CD4-positive, alpha-beta T cell treated with Interleukin-21 for 1 hour (primary cell): ENCODE results near the gene B4GALNT1.
"Not testable (repeated sequence)": the region's sequence is repeated elsewhere in the genome, so short reads cannot be mapped to it uniquely, and the experiment has no call there.

ENCODE experiments used
- DNase-seq: peaks from one replicate; pipeline ENCODE4 v3.0.0-alpha.2; 2020

Gene B4GALNT1

DNA sequence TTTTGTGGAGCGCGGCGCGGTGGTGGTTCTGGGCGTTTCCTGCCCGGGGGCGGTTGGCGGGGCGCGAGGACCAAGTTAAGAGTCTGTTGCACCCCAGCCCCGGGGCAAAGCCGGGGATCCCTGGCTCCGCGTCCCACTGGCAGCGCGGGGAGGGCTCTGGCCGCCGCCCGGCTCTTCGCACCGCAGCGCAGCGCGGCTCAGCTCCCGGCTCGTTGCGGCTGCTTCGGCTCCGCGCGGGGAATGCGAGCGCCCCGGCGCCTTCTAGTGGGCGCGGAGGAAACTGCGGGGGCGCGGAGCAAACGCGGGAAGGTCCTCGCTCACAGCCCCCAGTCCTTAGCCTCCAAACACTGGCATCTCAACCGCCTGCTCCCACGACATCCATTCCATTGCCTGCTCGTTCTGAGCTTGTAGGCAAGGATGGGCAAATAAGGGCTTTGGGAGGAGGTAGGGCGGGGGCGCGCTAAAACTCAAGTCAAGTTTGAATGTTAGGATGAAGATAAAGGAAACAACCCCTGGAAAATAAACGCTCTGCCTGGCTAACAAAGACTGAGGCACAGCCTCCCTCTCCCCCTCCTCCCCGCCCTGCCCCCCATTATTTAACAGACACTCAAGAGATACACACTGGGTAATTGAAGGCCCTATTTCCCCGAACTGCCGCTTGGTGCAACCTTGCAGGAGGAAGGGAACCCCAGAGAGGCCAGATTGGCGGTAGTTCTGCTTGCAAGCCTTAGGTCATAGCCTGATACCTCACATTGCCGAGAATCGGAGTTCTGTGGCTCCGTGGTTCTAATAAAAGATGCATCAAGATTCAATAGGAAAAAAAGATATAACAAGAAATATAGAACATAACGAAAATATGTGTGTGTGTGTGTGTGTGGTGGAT, at the start of gene B4GALNT1:
B4GALNT1 (minus strand) TSS at position 244 of the 883 bp plus-strand sequence. CDS start 1,069 bp downstream, outside the sequence.
- peak; percentile 66 for DNase-seq

DNA sequence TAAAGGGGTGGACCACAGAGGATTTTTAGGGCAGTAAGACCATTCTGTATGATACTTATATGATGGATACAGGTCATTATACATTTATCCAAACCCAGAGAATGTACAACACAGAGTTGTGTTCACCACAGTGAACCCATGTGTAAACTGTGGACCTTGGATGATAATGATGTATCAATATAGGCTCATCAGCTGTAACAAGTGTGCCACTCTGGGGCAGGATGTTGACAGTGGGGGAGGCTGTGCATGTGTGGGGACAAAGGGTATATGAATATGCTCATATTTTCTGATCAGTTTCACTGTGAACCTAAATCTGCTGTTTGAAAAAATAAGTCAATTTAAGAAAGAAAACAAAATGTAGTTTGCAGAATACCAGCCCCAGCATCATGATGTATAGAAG, 46.7 kb upstream of the B4GALNT1 start:
- no peak for DNase-seq

DNA sequence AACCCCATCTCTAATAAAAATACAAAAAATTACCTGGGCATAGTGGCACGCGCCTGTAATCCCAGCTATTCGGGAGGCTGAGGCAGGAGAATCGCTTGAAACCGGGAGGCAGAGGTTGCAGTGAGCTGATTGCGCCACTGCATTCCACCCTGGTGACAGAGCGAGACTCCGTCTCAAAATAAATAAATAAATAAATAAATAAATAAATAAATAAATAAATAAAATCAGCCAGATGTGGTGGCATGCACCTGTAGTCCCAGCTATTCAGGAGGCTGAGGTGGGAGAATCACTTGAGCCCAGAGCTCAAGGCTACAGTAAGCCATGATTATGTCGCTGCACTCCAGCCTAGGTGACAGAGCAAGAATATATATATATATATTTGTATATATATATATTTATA, 44.9 kb upstream of the B4GALNT1 start:
- not testable (repeated sequence) for DNase-seq

DNA sequence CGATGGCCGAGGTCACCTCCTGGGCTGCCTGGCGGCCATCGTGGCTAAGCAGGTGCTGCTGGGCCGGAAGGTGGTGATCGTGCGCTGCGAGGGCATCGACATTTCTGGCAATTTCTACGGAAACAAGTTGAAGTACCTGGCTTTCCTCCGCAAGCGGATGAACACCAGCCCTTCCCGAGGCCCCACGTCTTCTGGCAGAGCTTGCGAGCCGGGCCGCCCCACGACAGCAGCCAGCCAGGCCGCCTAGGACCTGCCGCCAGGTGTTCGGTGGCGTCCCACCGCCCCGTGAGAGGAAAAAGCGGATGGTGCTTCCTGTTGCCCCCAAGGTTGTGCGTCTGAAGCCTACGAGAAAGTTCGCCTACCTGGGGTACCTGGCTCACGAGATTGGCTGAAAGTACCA, 41.7 kb upstream of the B4GALNT1 start:
- no peak for DNase-seq

DNA sequence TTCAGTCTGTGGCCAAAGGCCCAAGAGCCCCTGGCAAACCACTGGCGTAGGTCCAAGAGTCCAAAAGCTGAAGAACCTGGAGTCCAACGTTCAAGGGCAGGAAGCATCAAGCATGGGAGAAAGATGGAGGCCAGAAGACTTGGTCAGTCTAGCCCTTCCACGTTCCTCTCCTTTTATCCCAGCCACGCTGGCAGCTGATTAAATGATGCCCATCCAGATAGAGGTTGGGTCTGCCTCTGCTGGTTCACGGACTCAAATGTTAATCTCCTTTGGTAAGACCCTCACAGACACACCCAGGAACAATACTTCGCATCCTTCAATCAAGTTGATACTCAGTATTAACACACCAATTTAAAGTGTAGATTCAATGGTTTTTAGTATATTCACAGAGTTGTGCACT, 39.8 kb upstream of the B4GALNT1 start:
- DNase-seq: no peak

DNA sequence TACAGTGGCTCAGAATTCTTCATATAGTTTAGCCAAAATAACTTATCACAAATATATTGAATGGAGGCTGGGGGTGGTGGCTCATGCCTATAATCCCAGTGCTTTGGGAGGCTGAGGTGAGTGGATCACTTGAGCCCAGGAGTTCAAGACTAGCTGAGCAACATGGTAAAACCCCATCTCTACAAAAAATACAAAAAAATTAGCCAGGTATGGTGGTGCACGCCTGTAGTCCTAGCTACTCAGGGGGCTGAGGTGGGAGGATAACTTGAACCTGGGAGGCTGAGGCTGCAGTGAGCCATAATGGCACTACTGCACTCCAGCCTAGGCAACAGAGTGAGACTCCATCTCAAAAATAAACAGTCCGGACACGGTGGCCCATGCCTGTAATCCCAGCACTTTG, 38.8 kb upstream of the B4GALNT1 start:
- not testable (repeated sequence) for DNase-seq

DNA sequence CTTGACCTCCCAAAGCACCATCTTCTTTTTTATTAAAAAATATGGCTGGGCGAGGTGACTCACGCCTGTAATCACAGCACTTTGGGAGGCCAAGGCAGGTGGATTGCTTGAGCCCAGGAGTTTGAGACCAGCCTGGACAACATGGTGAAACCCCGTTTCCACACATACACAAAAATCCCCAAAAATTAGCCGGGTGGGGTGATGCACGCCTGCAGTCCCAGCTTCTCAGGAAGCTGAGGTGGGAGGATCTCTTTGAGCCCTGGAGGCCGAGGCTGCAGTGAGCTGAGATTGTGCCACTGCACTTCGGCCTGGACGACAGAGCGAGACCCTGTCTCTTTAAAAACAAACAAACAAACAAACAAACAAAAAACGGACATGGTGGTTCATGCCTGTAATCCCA, 36.7 kb upstream of the B4GALNT1 start:
- DNase-seq: not testable (repeated sequence)

DNA sequence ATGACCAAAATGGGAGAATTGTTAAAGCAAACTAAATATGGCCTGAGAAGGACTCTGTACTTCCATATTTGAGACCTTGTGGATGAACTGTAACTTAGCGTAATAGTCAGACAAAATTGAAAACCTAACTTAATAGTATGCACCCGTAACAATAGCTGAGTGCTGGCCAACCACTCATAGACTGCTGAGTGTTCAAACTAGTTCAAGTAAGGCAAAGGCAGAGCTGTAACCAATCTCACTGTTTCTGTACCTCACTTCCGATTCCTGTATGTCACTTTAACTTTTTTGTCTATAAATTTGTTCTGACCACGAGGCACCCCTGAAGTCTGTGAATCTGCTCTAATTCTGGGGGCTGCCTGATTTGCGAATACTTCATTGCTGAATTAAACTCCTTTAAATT, 33.9 kb upstream of the B4GALNT1 start:
- DNase-seq: no peak

DNA sequence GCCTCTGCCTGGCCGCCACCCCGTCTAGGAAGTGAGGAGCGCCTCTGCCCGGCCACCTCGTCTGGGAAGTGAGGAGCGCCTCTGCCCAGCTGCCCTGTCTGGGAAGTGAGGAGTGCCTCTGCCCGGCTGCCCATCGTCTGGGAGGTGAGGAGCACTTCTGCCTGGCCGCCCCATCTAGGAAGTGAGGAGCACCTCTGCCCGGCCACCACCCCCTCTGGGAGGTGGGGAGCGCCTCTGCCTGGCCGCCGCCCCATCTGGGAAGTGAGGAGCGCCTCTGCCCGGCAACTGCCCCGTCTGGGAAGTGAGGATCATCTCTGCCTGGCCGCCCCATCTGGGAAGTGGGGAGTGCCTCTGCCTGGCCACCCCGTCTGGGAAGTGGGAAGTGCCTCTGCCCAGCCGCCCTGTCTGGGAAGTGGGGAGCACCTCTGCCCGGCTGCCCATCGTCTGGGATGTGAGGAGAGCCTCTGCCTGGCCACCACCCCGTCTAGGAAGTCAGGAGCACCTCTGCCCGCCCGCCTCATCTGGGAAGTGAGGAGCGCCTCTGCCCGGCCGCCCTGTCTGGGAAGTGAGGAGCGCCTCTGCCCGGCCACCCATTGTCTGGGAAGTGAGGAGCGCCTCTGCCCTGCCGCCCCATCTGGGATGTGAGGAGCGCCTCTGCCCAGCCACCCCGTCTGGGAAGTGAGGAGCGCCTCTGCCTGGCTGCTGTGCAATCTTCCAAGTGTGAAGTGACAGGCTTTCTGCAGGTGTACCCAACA, 32.2 kb upstream of the B4GALNT1 start:
- DNase-seq: not testable (repeated sequence)

DNA sequence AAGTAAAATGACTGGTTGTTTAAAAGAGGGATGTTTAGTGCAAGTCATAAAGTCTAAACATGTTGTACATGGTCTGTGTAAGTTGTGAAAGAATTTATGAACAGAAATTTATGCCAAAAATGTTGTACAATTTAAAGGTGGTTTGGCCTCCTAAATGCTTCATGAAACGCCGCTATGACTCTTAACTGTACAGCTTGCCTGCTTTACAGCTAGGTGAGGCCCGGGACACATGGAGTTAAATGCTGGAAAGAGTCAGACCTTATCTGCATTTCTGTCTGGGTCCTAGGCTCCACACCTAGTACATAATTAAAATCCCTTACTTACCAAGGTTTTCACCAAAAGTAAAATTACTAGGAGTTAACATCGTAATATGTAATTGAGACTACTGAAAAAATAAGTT, 28.4 kb upstream of the B4GALNT1 start:
- no peak for DNase-seq

DNA sequence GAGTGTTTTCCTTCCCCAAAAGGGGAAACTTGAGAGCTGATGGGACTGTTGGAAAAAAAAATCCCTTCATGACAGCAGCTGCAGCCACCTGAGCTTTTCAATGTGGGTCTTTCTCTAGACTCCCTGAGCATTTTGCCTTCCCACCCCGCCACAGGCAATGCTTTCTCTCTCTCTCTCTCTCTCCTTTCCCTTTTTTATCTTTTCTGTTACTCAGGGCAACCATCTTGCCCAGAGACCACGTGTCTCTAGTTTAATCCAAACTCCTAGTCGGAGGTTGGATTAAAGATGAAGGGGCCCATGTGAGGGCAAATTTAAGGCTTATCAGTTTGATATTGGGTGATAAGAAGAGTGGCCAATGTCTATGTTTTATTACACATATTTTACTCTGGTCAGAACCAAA, 25.9 kb upstream of the B4GALNT1 start:
- DNase-seq: no peak

DNA sequence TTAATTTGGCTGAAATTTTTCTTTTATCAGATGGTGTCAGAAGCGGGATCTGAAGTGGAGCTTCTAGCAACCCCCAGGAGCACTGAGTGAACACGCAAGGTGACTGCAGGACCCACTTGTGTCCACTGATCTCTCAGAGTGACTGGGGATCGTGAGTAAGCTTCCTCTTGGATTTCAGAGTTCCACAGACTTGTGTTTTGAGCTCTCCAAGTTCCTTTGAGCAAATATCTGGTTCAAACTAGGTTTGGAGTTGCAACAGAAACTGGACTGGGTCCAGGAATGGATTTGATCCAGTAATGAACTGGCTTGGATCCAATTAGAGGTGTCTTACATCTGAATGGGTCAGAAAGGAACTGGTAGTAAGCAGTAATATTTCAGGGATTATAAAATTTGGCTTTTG, 24.7 kb upstream of the B4GALNT1 start:
- DNase-seq: no peak

DNA sequence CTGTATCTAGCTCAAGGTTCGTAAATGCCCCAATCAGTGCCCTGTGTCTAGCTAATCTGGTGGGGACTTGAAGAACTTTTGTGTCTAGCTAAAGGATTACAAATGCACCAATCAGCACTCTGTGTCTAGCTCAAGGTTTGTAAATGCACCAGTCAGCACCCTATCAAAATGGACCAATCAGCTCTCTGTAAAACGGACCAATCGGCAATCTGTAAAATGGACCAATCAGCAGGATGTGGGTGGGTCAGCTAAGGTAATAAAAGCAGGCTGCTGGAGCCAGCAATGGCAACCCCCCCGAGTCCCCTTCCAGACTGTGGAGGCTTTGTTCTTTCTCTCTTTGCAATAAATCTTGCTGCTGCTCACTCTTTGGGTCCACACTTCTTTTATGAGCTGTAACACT, 23.4 kb upstream of the B4GALNT1 start:
- DNase-seq: not testable (repeated sequence)

DNA sequence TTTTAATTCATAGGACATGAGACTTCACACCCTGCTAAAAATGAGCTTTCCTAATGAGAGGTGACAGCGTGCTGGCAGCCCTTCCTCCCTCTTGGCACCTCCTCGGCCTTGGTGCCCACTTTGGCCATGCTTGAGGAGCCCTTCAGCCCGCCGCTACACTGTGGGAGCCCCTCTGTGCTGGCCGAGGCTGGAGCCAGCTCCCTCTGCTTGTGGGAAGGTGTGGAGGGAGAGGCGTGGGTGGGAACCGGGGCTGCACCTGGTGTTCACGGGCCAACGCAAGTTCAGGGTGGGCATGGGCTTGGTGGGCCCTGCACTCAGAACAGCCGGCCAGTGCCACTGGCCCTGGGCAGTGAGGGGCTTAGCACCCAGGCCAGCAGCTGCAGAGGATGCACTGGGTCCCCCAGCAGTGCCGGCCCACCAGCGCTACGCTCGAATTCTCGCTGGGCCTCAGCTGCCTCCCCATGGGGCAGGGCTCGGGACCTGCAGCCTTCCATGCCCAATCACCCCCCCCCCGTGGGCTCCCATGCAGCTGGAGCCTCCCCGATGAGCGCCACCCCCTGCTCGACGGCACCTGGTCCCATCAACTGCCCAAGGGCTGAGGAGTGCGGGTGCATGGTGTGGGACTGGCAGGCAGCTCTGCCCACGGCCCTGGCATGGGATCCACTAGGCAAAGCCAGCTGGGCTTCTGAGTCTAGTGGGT, 22.7 kb upstream of the B4GALNT1 start:
- DNase-seq: no peak

DNA sequence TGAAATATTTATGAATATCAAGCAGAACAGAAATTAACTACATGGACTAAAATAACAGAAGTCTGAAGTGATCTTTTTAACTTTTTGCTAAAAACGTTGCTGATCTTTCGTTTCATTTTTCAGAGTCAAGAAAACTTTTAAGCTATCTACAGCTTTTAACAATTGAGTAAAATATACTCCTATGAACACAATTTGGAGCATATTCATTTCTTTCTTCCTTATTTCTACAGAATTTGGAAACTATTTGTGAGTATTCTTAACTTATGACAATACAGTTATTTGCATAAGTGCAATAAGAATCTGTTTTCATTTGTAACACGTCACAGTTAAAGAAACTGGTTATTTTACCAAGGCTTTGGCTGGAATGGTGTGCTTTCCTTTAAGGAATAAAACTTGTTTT, 21.0 kb upstream of the B4GALNT1 start:
- DNase-seq: no peak

DNA sequence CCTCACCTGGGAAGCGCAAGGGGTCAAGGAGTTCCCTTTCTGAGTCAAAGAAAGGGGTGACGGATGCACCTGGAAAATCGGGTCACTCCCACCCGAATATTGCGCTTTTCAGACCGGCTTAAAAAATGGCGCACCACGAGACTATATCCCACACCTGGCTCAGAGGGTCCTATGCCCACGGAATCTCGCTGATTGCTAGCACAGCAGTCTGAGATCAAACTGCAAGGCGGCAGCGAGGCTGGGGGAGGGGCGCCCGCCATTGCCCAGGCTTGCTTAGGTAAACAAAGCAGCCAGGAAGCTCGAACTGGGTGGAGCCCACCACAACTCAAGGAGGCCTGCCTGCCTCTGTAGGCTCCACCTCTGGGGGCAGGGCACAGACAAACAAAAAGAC, 13.7 kb upstream of the B4GALNT1 start:
- DNase-seq: not testable (repeated sequence)

DNA sequence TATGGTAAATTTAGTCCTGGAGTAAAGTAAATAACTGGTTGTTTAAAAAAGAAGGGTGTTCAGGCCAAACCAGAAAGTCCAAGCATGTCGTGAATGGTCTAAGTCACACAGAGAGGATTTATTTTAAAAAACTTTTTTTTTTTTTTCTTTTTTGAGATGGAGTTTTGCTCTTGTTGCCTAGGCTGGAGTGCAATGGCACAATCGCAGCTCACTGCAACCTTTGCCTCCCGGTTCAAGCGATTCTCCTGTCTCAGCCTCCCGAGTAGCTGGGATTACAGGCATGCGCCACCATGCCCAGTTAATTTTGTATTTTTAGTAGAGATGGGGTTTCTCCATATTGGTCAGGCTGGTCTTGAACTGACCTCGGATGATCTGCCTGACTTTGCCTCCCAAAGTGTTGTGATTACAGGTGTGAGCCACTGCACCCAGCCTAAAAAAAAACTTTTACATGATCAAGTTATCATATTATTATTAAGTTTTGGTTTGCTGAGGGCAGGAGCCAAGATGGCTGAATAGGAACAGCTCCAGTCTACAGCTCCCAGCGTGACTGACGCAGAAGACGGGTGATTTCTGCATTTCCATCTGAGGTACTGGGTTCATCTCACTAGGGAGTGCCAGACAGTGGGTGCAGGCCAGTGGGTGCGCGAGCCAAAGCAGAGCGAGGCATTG, 13.1 kb upstream of the B4GALNT1 start:
- DNase-seq: not testable (repeated sequence)

DNA sequence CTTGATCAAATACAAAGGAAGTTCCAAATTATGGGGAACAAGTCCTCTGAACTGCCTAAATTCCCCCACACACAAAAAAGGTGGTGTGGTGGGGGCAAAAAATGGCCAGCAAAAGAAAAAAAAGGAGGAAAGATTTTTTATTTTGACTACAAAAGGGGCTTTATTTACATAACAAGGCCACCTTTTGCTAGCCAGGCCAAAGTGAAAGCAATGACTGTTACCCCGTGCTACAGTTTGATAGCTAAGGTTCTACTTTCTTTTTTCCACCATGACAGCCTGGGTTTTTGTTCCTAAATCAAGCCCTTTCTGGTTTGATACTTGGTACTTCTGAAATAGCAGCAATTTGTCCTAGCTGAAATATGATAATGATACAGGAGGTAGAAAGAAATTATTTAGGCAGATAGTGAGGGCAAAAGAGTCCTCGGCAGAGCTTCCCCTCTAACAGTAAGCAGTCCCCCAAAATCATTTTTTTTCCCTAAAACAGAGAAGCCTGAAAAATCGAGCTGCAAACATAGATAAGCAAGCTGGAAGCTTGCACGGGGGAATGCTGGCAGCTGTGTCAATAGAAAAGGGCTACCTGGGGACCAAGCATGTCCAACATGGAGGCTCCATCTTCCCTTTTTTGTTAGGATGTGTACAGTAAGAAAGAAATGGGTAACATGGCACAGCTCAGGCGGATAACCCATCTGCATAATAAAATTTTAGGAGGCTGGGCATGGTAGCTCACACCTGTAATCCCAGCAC, 8.9 kb upstream of the B4GALNT1 start:
- no peak for DNase-seq

DNA sequence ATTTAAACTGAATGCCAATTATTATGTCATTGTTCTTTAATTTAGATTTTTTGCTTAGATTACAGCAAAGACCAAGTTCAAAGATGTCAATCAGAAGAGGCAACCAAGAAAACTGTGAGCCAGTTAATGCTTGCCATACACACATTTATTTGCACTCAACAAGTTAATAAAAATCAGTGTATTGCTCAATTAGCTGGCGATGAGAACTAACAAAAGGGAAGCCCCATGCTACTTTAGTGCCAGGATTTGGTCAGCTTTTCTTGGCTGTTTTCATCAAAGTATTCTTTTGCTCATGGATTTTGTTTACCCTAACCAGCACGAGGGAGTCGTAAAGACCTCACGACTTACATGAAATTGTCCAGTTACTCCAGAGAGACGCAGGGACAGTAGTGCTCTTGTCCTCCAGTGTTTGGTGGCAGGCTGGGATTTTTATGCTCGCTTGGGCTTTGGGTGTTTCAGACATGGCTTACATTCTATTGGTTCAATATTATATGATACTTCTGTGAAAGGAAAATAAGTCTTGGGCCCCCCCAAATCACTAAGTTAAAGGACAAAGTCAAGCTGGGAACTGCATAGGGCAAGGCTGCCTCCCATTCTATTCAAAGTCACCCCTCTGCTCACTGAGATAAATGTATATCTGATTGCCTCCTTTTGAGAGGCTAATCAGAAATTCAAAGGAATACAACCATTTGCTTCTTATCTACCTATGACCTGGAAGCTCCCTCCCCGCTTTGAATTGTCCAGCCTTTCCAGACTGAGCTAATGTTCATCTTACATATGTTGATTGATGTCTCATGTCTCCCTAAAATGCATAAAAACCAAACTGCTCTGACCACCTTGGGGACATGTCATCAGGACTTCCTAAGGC, 7.4 kb upstream of the B4GALNT1 start:
- no peak for DNase-seq

DNA sequence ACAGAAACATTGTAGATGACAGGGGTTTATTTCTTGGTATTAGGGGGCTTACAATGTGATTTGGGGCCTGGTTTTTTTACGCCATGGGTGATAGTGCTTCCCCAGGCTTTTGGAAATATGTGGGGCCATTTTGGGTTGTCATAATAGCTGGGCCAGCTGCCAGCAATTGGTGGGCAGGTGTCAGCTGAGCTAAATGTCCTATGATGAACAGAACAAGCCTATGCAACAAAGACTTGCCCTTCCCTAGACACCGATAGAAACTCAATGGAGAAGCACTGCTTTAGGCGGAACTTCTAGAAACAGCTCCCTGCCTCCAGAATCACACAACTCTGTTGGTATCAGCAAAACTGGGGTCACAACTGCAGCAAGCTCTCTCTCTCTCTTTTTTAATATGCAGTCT, 5.1 kb upstream of the B4GALNT1 start:
- no peak for DNase-seq

DNA sequence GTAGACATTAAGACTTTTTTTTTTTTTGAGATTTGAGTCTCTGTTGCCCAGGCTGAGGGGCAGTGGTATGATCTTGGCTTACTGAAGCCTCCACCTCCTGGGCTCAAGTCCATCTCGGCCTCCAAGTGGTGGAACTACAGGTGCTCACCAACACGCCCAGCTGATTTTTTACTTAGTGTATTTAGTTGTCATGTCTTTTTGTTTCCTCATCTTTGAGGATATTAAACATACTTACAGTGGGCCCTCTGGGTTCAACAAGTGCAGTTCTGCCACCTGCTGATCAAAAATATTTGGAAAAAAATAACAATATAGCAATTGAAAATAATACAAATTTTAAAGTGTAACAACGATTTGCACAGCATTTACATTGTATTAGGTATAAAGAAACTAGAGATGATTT, 4.4 kb upstream of the B4GALNT1 start:
- no peak for DNase-seq
